Stimulated activated CD8-positive, alpha-beta memory T cell treated with anti-CD3 and anti-CD28 coated beads, Interleukin-4, amount 100 ng/mL, for 48 hours (primary cell): ENCODE data around the gene DMXL2.
A peak's percentile ranks its signal among the peaks of the same experiment; 100 is the strongest.

Experiments used
- DNase-seq: peaks from one replicate; pipeline ENCODE4 v3.0.0-alpha.2; 2020

The DMXL2 gene

GRCh38 chr15:51401872-51402517, 220.6 kb downstream of the DMXL2 start:
- peak; percentile 39 for DNase-seq

DNA sequence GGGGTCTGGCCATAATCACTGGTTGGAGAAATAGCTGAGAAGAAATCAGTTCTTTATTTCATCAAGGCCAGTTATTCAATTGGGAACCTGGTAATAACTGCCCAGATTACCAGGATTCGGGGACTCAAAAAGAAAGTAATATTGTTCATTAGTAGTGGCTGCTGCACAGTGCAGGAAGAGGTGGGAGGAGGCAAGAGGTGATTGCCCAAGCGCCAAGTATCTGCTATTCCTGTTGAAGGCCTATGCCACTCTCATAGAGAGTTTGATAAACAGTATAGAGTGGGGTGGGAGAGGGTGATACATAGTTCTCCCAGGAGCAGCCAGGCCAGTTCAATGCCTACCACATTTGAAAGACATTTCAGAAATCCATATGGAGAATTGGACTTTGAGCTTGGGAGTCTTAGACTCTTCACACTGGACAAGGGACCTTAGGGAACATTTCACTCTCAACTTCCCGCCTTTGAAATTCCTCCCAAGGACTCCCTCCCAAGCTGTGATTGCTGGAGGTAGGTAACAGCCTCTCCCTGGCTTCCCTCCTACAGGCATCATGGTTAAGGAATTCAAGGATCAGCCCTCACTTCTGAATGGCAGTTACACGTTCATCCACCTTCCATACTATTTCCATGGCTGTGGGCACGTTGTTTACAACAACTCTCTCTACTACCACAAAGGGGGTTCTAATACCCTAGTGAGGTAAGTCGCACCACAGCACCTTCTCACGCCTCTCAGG, 221.4 kb downstream of the DMXL2 start:
- no peak for DNase-seq

DNA sequence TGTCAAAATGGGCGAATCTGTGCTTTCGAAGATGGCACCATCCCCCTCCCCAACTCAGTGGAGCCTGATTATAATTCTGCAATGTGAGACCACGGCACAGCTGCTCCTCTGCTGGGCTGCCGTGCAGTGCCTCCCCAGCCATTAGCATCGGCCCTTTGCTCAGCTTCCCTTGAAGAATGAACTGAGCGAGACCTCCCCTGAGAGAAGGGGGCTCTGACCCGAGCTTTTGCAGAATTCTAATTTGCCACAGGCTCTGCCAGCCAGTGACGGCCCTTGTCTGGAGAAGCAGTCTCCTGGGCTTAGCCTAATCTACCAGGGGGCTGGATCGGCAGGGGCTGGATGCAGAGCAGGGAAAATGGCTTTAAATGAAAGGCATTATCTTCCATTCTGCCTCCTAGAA, 223.9 kb downstream of the DMXL2 start:
- no peak for DNase-seq
